Aortic smooth muscle cell (primary cell): Measurements from ENCODE around the gene ZNF101. TPM values are rescaled to one million over a fixed set of nuclear protein-coding genes. Genes with fewer than 3 reads are reported as not detected.

Experiments used
- total RNA-seq: library from RNA; depleted of rRNA; stranded (reverse); fragments of >200 nt; gene quantifications from 2 replicates; pipeline ENCODE4 v1.2.3, GENCODE V29; 2014

ZNF101 gene
- 5.4 and 6.3 TPM in 2 replicates for total RNA-seq

GRCh38 chr19:19668230-19669012, at the start of gene ZNF101:
ZNF101 (plus strand) TSS chr19:19668839; CDS start chr19:19668964, 125 bp downstream.

GRCh38 chr19:19627621-19628500, 40.8 kb upstream of the ZNF101 start, which contains the start of gene LPAR2:
LPAR2 (minus strand) TSS chr19:19628220; CDS start chr19:19627275, 945 bp downstream.

DNA sequence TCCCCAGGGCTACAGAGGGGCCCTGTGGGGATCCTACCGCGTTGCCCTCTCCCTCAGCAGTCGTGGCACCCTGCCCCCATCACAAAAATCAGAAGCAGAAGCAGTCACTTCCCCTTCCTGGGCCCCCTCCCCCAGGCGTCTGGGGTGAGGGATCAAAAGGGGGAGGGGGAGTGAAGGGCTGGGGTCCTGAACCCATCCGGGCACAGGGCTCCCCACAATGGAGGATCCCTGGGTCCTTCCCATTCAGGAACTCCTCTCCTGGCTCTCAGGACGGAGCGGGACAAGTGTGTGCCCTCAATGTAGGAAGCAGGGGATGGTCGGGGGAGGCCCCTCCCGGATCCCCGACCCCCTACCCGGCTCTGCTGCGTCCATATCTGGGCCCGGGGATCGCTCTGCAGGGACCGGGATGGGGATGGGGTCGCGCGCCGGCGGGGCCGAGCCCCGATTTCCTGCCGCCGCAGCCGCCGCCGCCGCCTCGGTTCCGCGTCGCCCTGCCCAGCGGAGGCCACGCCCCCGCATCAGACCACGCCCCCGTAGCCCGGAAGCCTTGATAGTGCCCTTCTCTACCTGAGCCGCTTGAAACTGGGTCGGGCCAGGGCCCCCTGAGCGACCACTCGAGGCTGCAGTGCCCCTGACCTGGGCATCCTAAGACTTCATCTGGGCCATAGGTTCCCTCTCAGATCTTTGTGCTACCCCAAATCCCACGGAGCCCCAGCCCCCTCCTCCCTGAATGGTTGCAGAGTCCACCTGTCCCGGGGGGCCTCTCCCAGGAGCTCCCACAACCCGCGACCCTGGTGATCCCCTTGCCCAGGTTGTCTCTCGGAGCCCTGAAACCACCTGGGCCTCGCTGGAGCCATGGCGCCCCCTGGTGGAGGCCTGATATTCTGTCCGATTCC, 25.2 kb upstream of the ZNF101 start, which contains the start of gene GMIP:
Gene GMIP (minus strand): TSS at position 500 of the 896 bp plus-strand sequence. CDS start 128 bp downstream, at position 372.

GRCh38 chr19:19663256-19664120, 5.2 kb upstream of the ZNF101 start, which contains the start of gene ATP13A1:
ATP13A1 (minus strand) TSS chr19:19663676; CDS start chr19:19663666, 10 bp downstream.

GRCh38 chr19:19732579-19733501, 64.2 kb downstream of the ZNF101 start, which contains the start of gene ZNF14:
ZNF14 (minus strand) TSS chr19:19733112; CDS start chr19:19732958, 154 bp downstream.

Other genes starting within 250 kb of the ZNF101 start
- 1.1 and 1.5 TPM in 2 replicates for gene TSSK6, start 153.3 kb upstream of the ZNF101 start, total RNA-seq
- gene NDUFA13, start 152.6 kb upstream of the ZNF101 start, total RNA-seq: 312 and 424 TPM in 2 replicates
- gene YJEFN3, start 139.9 kb upstream of the ZNF101 start, total RNA-seq: 0.13 and 0.44 TPM in 2 replicates
- under 0.01 TPM in 2 replicates for gene CILP2, start 130.6 kb upstream of the ZNF101 start, total RNA-seq
- 0.26 TPM in 1 of 2 replicates, not detected in the other for gene PBX4, start 50.2 kb upstream of the ZNF101 start, total RNA-seq
- 0.13 and 0.37 TPM in 2 replicates for gene LPAR2, start 40.6 kb upstream of the ZNF101 start, total RNA-seq
- 2.5 and 2.8 TPM in 2 replicates for gene GMIP, start 25.2 kb upstream of the ZNF101 start, total RNA-seq
- 23.8 and 27.3 TPM in 2 replicates for gene ATP13A1, start 5.2 kb upstream of the ZNF101 start, total RNA-seq
- 4.7 and 5.3 TPM in 2 replicates for gene ZNF14, start 64.3 kb downstream of the ZNF101 start, total RNA-seq
- 9.2 and 9.9 TPM in 2 replicates for gene ZNF506, start 152.9 kb downstream of the ZNF101 start, total RNA-seq
- gene ZNF253, start 197.0 kb downstream of the ZNF101 start, total RNA-seq: 2.2 and 2.9 TPM in 2 replicates
- gene ZNF93, start 232.1 kb downstream of the ZNF101 start, total RNA-seq: 1.8 and 2.0 TPM in 2 replicates